Measurements from ENCODE around the gene COLEC12. TPM values are rescaled to one million over a fixed set of nuclear protein-coding genes. Genes with fewer than 3 reads are reported as not detected.

COLEC12 gene
- total RNA-seq, 1 experiment from 2014 or later, result not detected

- Histone ChIP-seq H4K20me1 (ENCODE audit: insufficient read depth) (0 out of 2 replicates have a peak, but pooled peaks cover 4% of the 10 kb centered on the region), H3F3A (ENCODE audit: insufficient read depth, low read depth) (no peaks in the 10 kb centered on the region), H3K36me3 (ENCODE audit: low read depth) (no peaks in the 10 kb centered on the region), H3K9me2 (ENCODE audit: insufficient read depth) (no peaks in the 10 kb centered on the region; the same call in 1 of the 2 replicates), H3K4me2 (no peak overlapping the region), H3K4me3 (no peak overlapping the region), H3K4me1 (replicated peaks; ENCODE audit: insufficient read depth) (0 out of 2 replicates have a peak, but pooled peaks cover 11% of the 10 kb centered on the region), H2AFZ (no peak overlapping the region), H3K27ac (no peak overlapping the region), H3K9me3 (ENCODE audit: insufficient read depth, low read depth) (no peaks in the 10 kb centered on the region), H3K27me3 (ENCODE audit: insufficient read depth, low read depth) (peaks cover 94% of the 10 kb centered on the region), H3K79me2 (ENCODE audit: low read depth) (no peaks in the 10 kb centered on the region)
- CTCF ChIA-PET, result no interaction called here
- BruUV-seq (replicated peaks), result no TSS peak
- TF ChIP-seq EZH2 (IDR thresholded peaks at IDR 0.05; ENCODE audit: low read depth), result no peak
- no peak for TF ChIP-seq CTCF (conservative IDR thresholded peaks at IDR 0.05)
- DNase-seq, result no peak
- intact Hi-C loops (cut with micrococcal nuclease; ENCODE audit: unreplicated experiment), result no loop called here
- POLR2A ChIA-PET (ENCODE audit: unreplicated experiment), result no interaction called here
These were observed 133.9 kb downstream of the COLEC12 start for GRCh38 chr18:366466-367061.

GRCh38 chr18:365651-366050, 134.8 kb downstream of the COLEC12 start:
- no peak for DNase-seq
- Histone ChIP-seq H3K4me2 (no peak overlapping the region), H3K4me1 (replicated peaks; ENCODE audit: insufficient read depth) (0 out of 2 replicates have a peak, but pooled peaks cover 11% of the 10 kb centered on the region), H3F3A (ENCODE audit: insufficient read depth, low read depth) (no peaks in the 10 kb centered on the region), H3K36me3 (ENCODE audit: low read depth) (no peaks in the 10 kb centered on the region), H3K27me3 (ENCODE audit: insufficient read depth, low read depth) (peaks cover 94% of the 10 kb centered on the region), H3K4me3 (no peak overlapping the region), H3K9me3 (ENCODE audit: insufficient read depth, low read depth) (no peaks in the 10 kb centered on the region), H4K20me1 (ENCODE audit: insufficient read depth) (no peaks in the 10 kb centered on the region), H2AFZ (no peak overlapping the region), H3K27ac (no peak overlapping the region), H3K9me2 (ENCODE audit: insufficient read depth) (no peaks in the 10 kb centered on the region; the same call in 1 of the 2 replicates), H3K79me2 (ENCODE audit: low read depth) (no peaks in the 10 kb centered on the region)
- intact Hi-C loops (cut with micrococcal nuclease; ENCODE audit: unreplicated experiment), result no loop called here
- no TSS peak for BruUV-seq (replicated peaks)
- ChIA-PET POLR2A (ENCODE audit: unreplicated experiment) (no interaction called here), CTCF (no interaction called here)
- TF ChIP-seq CTCF (conservative IDR thresholded peaks at IDR 0.05) (no peak), EZH2 (IDR thresholded peaks at IDR 0.05; ENCODE audit: low read depth) (no peak)

DNA sequence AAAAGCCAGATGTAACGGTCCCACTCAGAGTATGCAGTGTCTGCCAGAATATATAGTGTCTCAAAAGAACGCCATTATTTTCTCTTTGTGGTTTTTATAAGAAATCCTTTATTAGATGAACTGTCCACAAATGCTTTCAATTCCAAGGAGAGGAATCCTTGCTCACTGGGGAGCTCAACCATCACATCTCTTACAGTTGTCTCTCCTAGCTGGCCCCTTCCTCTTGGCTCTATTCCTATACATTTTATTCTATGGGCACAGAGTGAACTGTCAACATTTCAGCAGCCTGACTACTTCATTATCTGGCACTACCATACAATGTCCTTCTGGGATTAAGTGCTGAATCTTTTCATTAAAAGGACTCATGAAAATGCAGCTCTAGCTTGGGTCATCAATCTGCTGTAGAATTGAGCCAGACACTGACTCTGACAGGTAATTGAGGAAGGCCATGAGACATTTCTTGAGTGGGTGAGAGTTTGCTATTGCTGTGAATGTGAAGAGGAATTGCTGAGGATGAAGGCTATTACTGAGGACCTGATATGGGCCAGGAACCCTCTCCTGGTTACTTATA, 136.2 kb downstream of the COLEC12 start:
- no peak overlapping the region for H2AFZ ChIP-seq
- ChIA-PET POLR2A (ENCODE audit: unreplicated experiment) (no interaction called here), CTCF (no interaction called here)
- no peaks in the 10 kb centered on the region for H3K79me2 ChIP-seq (ENCODE audit: low read depth)
- H3K27ac ChIP-seq, result no peak overlapping the region
- H4K20me1 ChIP-seq (ENCODE audit: insufficient read depth), result no peaks in the 10 kb centered on the region
- no peaks in the 10 kb centered on the region for H3K9me3 ChIP-seq (ENCODE audit: insufficient read depth, low read depth)
- H3K4me2 ChIP-seq, result no peak overlapping the region
- no peaks in the 10 kb centered on the region for H3F3A ChIP-seq (ENCODE audit: insufficient read depth, low read depth)
- no peak overlapping the region for H3K4me3 ChIP-seq
- 0 out of 2 replicates have a peak, but pooled peaks cover 11% of the 10 kb centered on the region for H3K4me1 ChIP-seq (replicated peaks; ENCODE audit: insufficient read depth)
- no peaks in the 10 kb centered on the region for H3K36me3 ChIP-seq (ENCODE audit: low read depth)
- TF ChIP-seq EZH2 (IDR thresholded peaks at IDR 0.05; ENCODE audit: low read depth), result no peak
- no peak for TF ChIP-seq CTCF (conservative IDR thresholded peaks at IDR 0.05)
- peaks cover 93% of the 10 kb centered on the region for H3K27me3 ChIP-seq (ENCODE audit: insufficient read depth, low read depth)
- no peaks in the 10 kb centered on the region; the same call in 1 of the 2 replicates for H3K9me2 ChIP-seq (ENCODE audit: insufficient read depth)
- intact Hi-C loops (cut with micrococcal nuclease; ENCODE audit: unreplicated experiment), result no loop called here
- BruUV-seq (replicated peaks), result no TSS peak
- no peak for DNase-seq
